Panc1 (cell line): ENCODE results near the gene MALSU1.

Experiments
- POLR2AphosphoS5 ChIP-seq: IDR thresholded peaks from 2 replicates; pipeline ENCODE4 v1.6.1; 2012; ENCODE audit warnings: mild to moderate bottlenecking, low read depth, low read length, moderate library complexity
- SIN3A ChIP-seq: IDR thresholded peaks from 2 replicates; pipeline ENCODE4 v1.6.1; 2012; ENCODE audit warnings: low read depth, mild to moderate bottlenecking, low read length, moderate library complexity, borderline replicate concordance; ENCODE audit not compliant: insufficient read depth
- TF ChIP-seq, protein P1 (sequence below): fragments of 450-650 bp; IDR thresholded peaks from 2 replicates; pipeline ENCODE4 v1.5.1; 2017; ENCODE audit warnings: mild to moderate bottlenecking
- TF ChIP-seq, protein P2 (sequence below), 2 experiments: IDR thresholded peaks; 2 replicates each; pipeline ENCODE4 v1.6.1; 2011 to 2012; ENCODE audit warnings: low read depth in 2 of 2, control low read depth in 1 of 2, low read length in 1 of 2, mild to moderate bottlenecking in 1 of 2, moderate library complexity in 1 of 2; ENCODE audit not compliant: insufficient read depth in 1 of 2

DNA sequence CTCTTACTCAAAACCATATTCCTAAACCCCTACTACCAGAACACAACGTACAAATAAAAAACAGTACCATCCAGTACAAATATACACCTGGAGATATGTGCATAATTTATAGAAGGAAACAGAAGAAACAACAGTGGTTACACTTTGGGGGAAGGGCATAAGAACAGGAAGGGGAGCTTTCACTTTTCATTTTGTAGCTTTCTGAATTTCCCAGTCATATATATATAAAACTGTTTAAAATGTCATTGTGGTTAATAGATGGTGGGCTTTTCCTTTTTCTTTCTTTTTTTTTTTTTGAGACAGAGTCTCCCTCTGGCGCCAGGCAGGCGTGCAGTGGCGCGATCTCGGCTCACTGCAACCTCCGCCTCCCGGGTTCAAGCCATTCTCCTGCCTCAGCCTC, 47.2 kb downstream of the MALSU1 start:
- no peak for TF ChIP-seq SIN3A
- TF ChIP-seq, protein P1, sequence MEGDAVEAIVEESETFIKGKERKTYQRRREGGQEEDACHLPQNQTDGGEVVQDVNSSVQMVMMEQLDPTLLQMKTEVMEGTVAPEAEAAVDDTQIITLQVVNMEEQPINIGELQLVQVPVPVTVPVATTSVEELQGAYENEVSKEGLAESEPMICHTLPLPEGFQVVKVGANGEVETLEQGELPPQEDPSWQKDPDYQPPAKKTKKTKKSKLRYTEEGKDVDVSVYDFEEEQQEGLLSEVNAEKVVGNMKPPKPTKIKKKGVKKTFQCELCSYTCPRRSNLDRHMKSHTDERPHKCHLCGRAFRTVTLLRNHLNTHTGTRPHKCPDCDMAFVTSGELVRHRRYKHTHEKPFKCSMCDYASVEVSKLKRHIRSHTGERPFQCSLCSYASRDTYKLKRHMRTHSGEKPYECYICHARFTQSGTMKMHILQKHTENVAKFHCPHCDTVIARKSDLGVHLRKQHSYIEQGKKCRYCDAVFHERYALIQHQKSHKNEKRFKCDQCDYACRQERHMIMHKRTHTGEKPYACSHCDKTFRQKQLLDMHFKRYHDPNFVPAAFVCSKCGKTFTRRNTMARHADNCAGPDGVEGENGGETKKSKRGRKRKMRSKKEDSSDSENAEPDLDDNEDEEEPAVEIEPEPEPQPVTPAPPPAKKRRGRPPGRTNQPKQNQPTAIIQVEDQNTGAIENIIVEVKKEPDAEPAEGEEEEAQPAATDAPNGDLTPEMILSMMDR = no peak
- TF ChIP-seq POLR2AphosphoS5 = no peak
- TF ChIP-seq, protein P2, sequence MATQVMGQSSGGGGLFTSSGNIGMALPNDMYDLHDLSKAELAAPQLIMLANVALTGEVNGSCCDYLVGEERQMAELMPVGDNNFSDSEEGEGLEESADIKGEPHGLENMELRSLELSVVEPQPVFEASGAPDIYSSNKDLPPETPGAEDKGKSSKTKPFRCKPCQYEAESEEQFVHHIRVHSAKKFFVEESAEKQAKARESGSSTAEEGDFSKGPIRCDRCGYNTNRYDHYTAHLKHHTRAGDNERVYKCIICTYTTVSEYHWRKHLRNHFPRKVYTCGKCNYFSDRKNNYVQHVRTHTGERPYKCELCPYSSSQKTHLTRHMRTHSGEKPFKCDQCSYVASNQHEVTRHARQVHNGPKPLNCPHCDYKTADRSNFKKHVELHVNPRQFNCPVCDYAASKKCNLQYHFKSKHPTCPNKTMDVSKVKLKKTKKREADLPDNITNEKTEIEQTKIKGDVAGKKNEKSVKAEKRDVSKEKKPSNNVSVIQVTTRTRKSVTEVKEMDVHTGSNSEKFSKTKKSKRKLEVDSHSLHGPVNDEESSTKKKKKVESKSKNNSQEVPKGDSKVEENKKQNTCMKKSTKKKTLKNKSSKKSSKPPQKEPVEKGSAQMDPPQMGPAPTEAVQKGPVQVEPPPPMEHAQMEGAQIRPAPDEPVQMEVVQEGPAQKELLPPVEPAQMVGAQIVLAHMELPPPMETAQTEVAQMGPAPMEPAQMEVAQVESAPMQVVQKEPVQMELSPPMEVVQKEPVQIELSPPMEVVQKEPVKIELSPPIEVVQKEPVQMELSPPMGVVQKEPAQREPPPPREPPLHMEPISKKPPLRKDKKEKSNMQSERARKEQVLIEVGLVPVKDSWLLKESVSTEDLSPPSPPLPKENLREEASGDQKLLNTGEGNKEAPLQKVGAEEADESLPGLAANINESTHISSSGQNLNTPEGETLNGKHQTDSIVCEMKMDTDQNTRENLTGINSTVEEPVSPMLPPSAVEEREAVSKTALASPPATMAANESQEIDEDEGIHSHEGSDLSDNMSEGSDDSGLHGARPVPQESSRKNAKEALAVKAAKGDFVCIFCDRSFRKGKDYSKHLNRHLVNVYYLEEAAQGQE (IDR thresholded peaks at IDR 0.05; ENCODE audit: insufficient read depth in 1 of 2, low read depth in 2 of 2, low read length in 1 of 2) = no peak
